GM12878 (cell line): ENCODE results near the gene TNRC6B. TPM values are rescaled to one million over a fixed set of nuclear protein-coding genes. Genes with fewer than 3 reads are reported as not detected.

ENCODE experiments used
- ATAC-seq: fragments of 200-7000 bp; cut with Tn5 transposase; 3 replicates; pipeline ENCODE4 v1.9.1; 2020; ENCODE audit warnings: mild to moderate bottlenecking, moderate library complexity
- BruUV-seq: library from RNA; stranded (reverse); fragments of 400-500 nt; replicated peaks from 2 replicates; lab custom pipeline; 2021; lab: Mats Ljungman, UMichigan
- CTCF ChIA-PET: fragments of 300-600 bp; sonication (Branson Sonifier 250); formaldehyde crosslinking; extraction: SDS; loops from one replicate; lab custom pipeline; 2021; ENCODE audit warnings: inconsistent platforms; lab: Yijun Ruan, JAX
- POLR2A ChIA-PET: fragments of 350-600 bp; formaldehyde crosslinking; extraction: SDS; loops from one replicate; lab custom pipeline; 2021; ENCODE audit warnings: inconsistent platforms; lab: Charles Lee
- RAD21 ChIA-PET: fragments of 300-600 bp; sonication (Branson Sonifier 250); formaldehyde crosslinking; loops from one replicate; lab custom pipeline; 2023; ENCODE audit warnings: antibody characterized with exemption; ENCODE audit not compliant: unreplicated experiment; lab: Charles Lee
- SMC1A ChIA-PET: fragments of 300-600 bp; sonication (Branson Sonifier 250); formaldehyde crosslinking; loops from one replicate; lab custom pipeline; 2023; ENCODE audit not compliant: unreplicated experiment, uncharacterized antibody; lab: Charles Lee
- DNase-seq: peaks from one replicate; pipeline ENCODE4 v3.0.0-alpha.2; 2011; ENCODE audit warnings: low read depth, low spot score
- FAIRE-seq: peaks from 3 replicates; lab custom pipeline; 2011; peaks lifted over from hg19 to GRCh38; lab: Jason Lieb, UNC
- H2AFZ ChIP-seq: 2 replicates; pipeline ENCODE4 v1.6.0; 2011; ENCODE audit warnings: low read depth, low read length, control low read depth; ENCODE audit not compliant: control insufficient read depth
- H3K27ac ChIP-seq: 2 replicates; pipeline ENCODE4 v1.5.1; 2011; ENCODE audit warnings: control low read depth; ENCODE audit not compliant: control insufficient read depth, insufficient read depth
- H3K27me3 ChIP-seq, 2 experiments: replicated peaks in 1 of 2; 2 replicates each; pipeline versions ENCODE4 v1.6.0 to v1.6.1; 2011; ENCODE audit warnings: low read length in 1 of 2; ENCODE audit not compliant: control insufficient read depth in 2 of 2, insufficient read depth in 2 of 2
- H3K36me3 ChIP-seq, 2 experiments: 2 replicates each; pipeline ENCODE4 v1.5.1; 2011; ENCODE audit warnings: low read length in 1 of 2; ENCODE audit not compliant: control insufficient read depth in 2 of 2, insufficient read depth in 2 of 2
- H3K4me1 ChIP-seq: 2 replicates; pipeline ENCODE4 v1.6.1; 2011; ENCODE audit warnings: mild to moderate bottlenecking, low read length, moderate library complexity, mixed read lengths; ENCODE audit not compliant: control insufficient read depth, insufficient read depth
- H3K4me2 ChIP-seq: 2 replicates; pipeline ENCODE4 v1.6.0; 2011; ENCODE audit warnings: control low read depth; ENCODE audit not compliant: control insufficient read depth, insufficient read depth
- H3K4me3 ChIP-seq: fragments of 200-600 bp; sonication (generic); 2 replicates; pipeline ENCODE4 v1.5.1; 2016
- H3K79me2 ChIP-seq: 2 replicates; pipeline ENCODE4 v1.6.0; 2011; ENCODE audit warnings: low read length; ENCODE audit not compliant: control insufficient read depth, insufficient read depth
- H3K9ac ChIP-seq: 2 replicates; pipeline ENCODE4 v1.8.0; 2011; ENCODE audit warnings: low read length, control low read depth, mixed read lengths; ENCODE audit not compliant: control insufficient read depth, insufficient read depth
- H3K9me3 ChIP-seq: replicated peaks from 3 replicates; pipeline ENCODE4 v1.5.1; 2011; ENCODE audit warnings: mild to moderate bottlenecking, low read length; ENCODE audit not compliant: control insufficient read depth, insufficient read depth
- H4K20me1 ChIP-seq: 2 replicates; pipeline ENCODE4 v1.6.0; 2011; ENCODE audit not compliant: control insufficient read depth, insufficient read depth
- ASH2L ChIP-seq: fragments of 300-600, 200-600 bp; sonication (generic); IDR thresholded peaks from 2 replicates; pipeline ENCODE4 v1.6.1; 2017; ENCODE audit warnings: low read depth, mild to moderate bottlenecking, borderline replicate concordance
- CBX5 ChIP-seq: sonication (generic); IDR thresholded peaks from 2 replicates; pipeline ENCODE4 v1.6.1; 2016; ENCODE audit warnings: low read depth, moderate library complexity, mild to moderate bottlenecking, inconsistent platforms
- CTCF ChIP-seq, 3 experiments: IDR thresholded peaks in 2 of 3; conservative IDR thresholded peaks in 1 of 3; 2 replicates each; pipeline ENCODE4 v1.5.1; 2011; ENCODE audit warnings: low read depth in 3 of 3, low read length in 3 of 3, mild to moderate bottlenecking in 3 of 3, control low read depth in 2 of 3, moderate library complexity in 2 of 3, inconsistent platforms in 1 of 3, mixed read lengths in 1 of 3; ENCODE audit not compliant: control insufficient read depth in 2 of 3, insufficient read depth in 1 of 3; ENCODE audit errors: extremely low read depth in 1 of 3
- RCOR1 ChIP-seq: conservative IDR thresholded peaks from 2 replicates; pipeline ENCODE4 v1.6.1; 2012; ENCODE audit warnings: low read depth, low read length, improper control_type of control experiment
- SIX5 ChIP-seq: IDR thresholded peaks from 2 replicates; pipeline ENCODE4 v1.6.1; 2011; ENCODE audit warnings: mild to moderate bottlenecking, low read depth, low read length, moderate library complexity; ENCODE audit not compliant: severe bottlenecking
- SUZ12 ChIP-seq: fragments of 200-600 bp; sonication (generic); IDR thresholded peaks from one replicate; pipeline ENCODE4 v1.6.1; 2018; ENCODE audit warnings: antibody characterized with exemption, mild to moderate bottlenecking; ENCODE audit not compliant: unreplicated experiment
- TBL1XR1 ChIP-seq: IDR thresholded peaks from 2 replicates; pipeline ENCODE4 v1.6.1; 2012; ENCODE audit warnings: low read depth, low read length, improper control_type of control experiment
- TCF3 ChIP-seq: IDR thresholded peaks from 2 replicates; pipeline ENCODE4 v1.6.1; 2012; ENCODE audit warnings: low read depth, mild to moderate bottlenecking, low read length, borderline replicate concordance; ENCODE audit not compliant: insufficient read depth
- in situ Hi-C: fragments of 300-500 bp; cut with MboI; formaldehyde crosslinking; loops from 9 replicates; pipeline ENCODE4 v1.14.3; 2018; ENCODE audit warnings: mixed read lengths
- intact Hi-C: fragments of 100-400 bp; cut with micrococcal nuclease; formaldehyde crosslinking; loops from one replicate; pipeline ENCODE4 v1.14.2; 2022; ENCODE audit not compliant: unreplicated experiment
- polyA plus RNA-seq, 11 experiments: library from polyadenylated mRNA; depleted of rRNA in 4 of 11; unstranded in 6 of 11; stranded (reverse) in 5 of 11; fragments of >200 nt; fragmentation: Nextera tagmentation in 4 of 11; fragmentation: Illumina TruSeq in 1 of 11; extraction: Ambion mirVana in 4 of 11; extraction: Trizol in 1 of 11; gene quantifications; 1 replicate in 1 of 11; 2 replicates in 10 of 11; pipeline versions ENCODE4 v1.2.1 to v1.2.3, GENCODE V29; 2011 to 2016; ENCODE audit warnings: inconsistent platforms in 2 of 11, missing spikeins in 2 of 11, low read depth in 1 of 11
- total RNA-seq, 4 experiments: library from RNA; depleted of rRNA in 3 of 4; stranded (reverse); fragments of >200 nt in 3 of 4; fragmentation: Illumina TruSeq in 1 of 4; extraction: Trizol in 1 of 4; gene quantifications; 2 replicates each; pipeline versions ENCODE4 v1.2.1 to v1.2.3, GENCODE V29; 2013 to 2021

Gene TNRC6B
- total and polyA plus RNA-seq, 10 of the 15 experiments (the other 5 are each of a cell fraction or from before 2014, with no cell fraction given): 3.6 to 32.8 (median 16.4) TPM

GRCh38 chr22:40240160-40240559, 62.4 kb downstream of the TNRC6B start (continued):
- TF ChIP-seq TBL1XR1: no peak
- TF ChIP-seq SIX5: no peak
- TF ChIP-seq ASH2L: no peak
- no peak for TF ChIP-seq RCOR1
- TF ChIP-seq CBX5: no peak
- TF ChIP-seq, all 136 proteins: peak for 0

GRCh38 chr22:40240686-40241085, 63.0 kb downstream of the TNRC6B start:
- BruUV-seq: no TSS peak
- H3K4me3 ChIP-seq: no peak overlapping the region
- intact Hi-C loops (no loop called here), in situ Hi-C loops (no loop called here)
- 0 out of 4 replicates have a peak, but pooled peaks cover 0 to 2% of the 10 kb centered on the region in 2 experiments for H3K36me3 ChIP-seq
- ChIA-PET SMC1A (interaction anchor here (0.7 to 0.9 kb wide), 2 partner anchors 11 to 25 kb away, joined by 3 read pairs; no protein-coding TSS in a partner anchor), CTCF (interaction anchor here (0.7 to 1.1 kb wide), 2 partner anchors 23 to 108 kb away, joined by 3 read pairs; no protein-coding TSS in a partner anchor), RAD21 (interaction anchor here (0.8 to 2.5 kb wide), 4 partner anchors 26 to 197 kb away, joined by 3 to 8 read pairs (median 4); partner anchors contain the start of gene TNRC6B), POLR2A (no interaction called here)
- TF ChIP-seq TCF3 (no peak), CTCF (IDR thresholded peaks at IDR 0.05 in 2 of 3, conservative IDR thresholded peaks at IDR 0.05 in 1 of 3; ENCODE audit: control insufficient read depth in 2 of 3, extremely low read depth in 1 of 3, insufficient read depth in 1 of 3, low read depth in 3 of 3, low read length in 3 of 3) (no peak), SUZ12 (no peak)
- H3K9ac ChIP-seq: no peak overlapping the region
- FAIRE-seq (no peak), DNase-seq (no peak), ATAC-seq (peak; percentile 31; the same call in 2 of the 3 replicates)
- H4K20me1 ChIP-seq: peaks cover 11% of the 10 kb centered on the region; the same call in 1 of the 2 replicates
- H3K79me2 ChIP-seq: peaks cover 34% of the 10 kb centered on the region
- peaks cover 34% of the 10 kb centered on the region for H3K4me1 ChIP-seq
- H2AFZ ChIP-seq: no peak overlapping the region
- peak overlapping the region; percentile 8; the same call in 1 of the 2 replicates for H3K27ac ChIP-seq
- H3K9me3 ChIP-seq: no peaks in the 10 kb centered on the region
- no peaks in the 10 kb centered on the region for H3K27me3 ChIP-seq
- H3K4me2 ChIP-seq: no peak overlapping the region
